ENCODE measurements around the gene ATP10A. TPM values are rescaled to one million over a fixed set of nuclear protein-coding genes. Genes with fewer than 3 reads are reported as not detected.

ATP10A gene
- total and polyA plus RNA-seq, 2 experiments from 2014 or later, result not detected

GRCh38 chr15:25661898-25662297, 201.2 kb downstream of the ATP10A start:
- Histone ChIP-seq H3K27me3 (no peaks in the 10 kb centered on the region), H3K9me3 (ENCODE audit: low read depth) (no peaks in the 10 kb centered on the region), H3K4me1 (ENCODE audit: low read depth) (peaks cover 23% of the 10 kb centered on the region), H3K4me3 (no peak overlapping the region), H3K36me3 (no peaks in the 10 kb centered on the region), H3K27ac (no peak overlapping the region)
- TF ChIP-seq CTCF (IDR thresholded peaks at IDR 0.05; ENCODE audit: low read depth, low read length), result no peak
- no peak for DNase-seq (ENCODE audit: low read depth in 1 of 2, low spot score in 1 of 2)

- Histone ChIP-seq H3K4me3 (no peak overlapping the region), H3K9me3 (ENCODE audit: low read depth) (no peaks in the 10 kb centered on the region), H3K4me1 (ENCODE audit: low read depth) (peaks cover 23% of the 10 kb centered on the region), H3K36me3 (no peaks in the 10 kb centered on the region), H3K27ac (no peak overlapping the region), H3K27me3 (no peaks in the 10 kb centered on the region)
- TF ChIP-seq CTCF (IDR thresholded peaks at IDR 0.05; ENCODE audit: low read depth, low read length), result no peak
- no peak for DNase-seq (ENCODE audit: low read depth in 1 of 2, low spot score in 1 of 2)
These were observed 203.9 kb downstream of the ATP10A start for GRCh38 chr15:25659251-25659650.

GRCh38 chr15:25658560-25658959, 204.6 kb downstream of the ATP10A start:
- Histone ChIP-seq H3K36me3 (no peaks in the 10 kb centered on the region), H3K27me3 (no peaks in the 10 kb centered on the region), H3K27ac (no peak overlapping the region), H3K4me3 (no peak overlapping the region), H3K4me1 (ENCODE audit: low read depth) (peaks cover 23% of the 10 kb centered on the region), H3K9me3 (ENCODE audit: low read depth) (no peaks in the 10 kb centered on the region)
- DNase-seq (ENCODE audit: low read depth in 1 of 2, low spot score in 1 of 2), result no peak
- TF ChIP-seq CTCF (IDR thresholded peaks at IDR 0.05; ENCODE audit: low read depth, low read length), result no peak

GRCh38 chr15:25655207-25655948, 207.7 kb downstream of the ATP10A start:
- Histone ChIP-seq H3K27me3 (no peaks in the 10 kb centered on the region), H3K36me3 (no peaks in the 10 kb centered on the region), H3K4me1 (ENCODE audit: low read depth) (no peaks in the 10 kb centered on the region), H3K27ac (no peak overlapping the region), H3K4me3 (no peak overlapping the region), H3K9me3 (ENCODE audit: low read depth) (no peaks in the 10 kb centered on the region)
- TF ChIP-seq CTCF (IDR thresholded peaks at IDR 0.05; ENCODE audit: low read depth, low read length), result no peak
- no peak for DNase-seq (ENCODE audit: low read depth in 1 of 2, low spot score in 1 of 2)

- H3K36me3 ChIP-seq, result no peaks in the 10 kb centered on the region
- H3K4me1 ChIP-seq (ENCODE audit: low read depth), result no peaks in the 10 kb centered on the region
- H3K27ac ChIP-seq, result no peak overlapping the region
- no peak for DNase-seq (ENCODE audit: low read depth in 1 of 2, low spot score in 1 of 2)
- no peak overlapping the region for H3K4me3 ChIP-seq
- no peaks in the 10 kb centered on the region for H3K9me3 ChIP-seq (ENCODE audit: low read depth)
- H3K27me3 ChIP-seq, result peaks cover 7% of the 10 kb centered on the region
- TF ChIP-seq CTCF (IDR thresholded peaks at IDR 0.05; ENCODE audit: low read depth, low read length), result no peak
These were observed 209.8 kb downstream of the ATP10A start for GRCh38 chr15:25653371-25653770.
